ENCODE data around the gene CER1.

The CER1 gene

GRCh38 chr9:14671377-14671776 lies 51.2 kb downstream of the CER1 start (continued):
- TF ChIP-seq ZNF70 (CRISPR knock-in tag; IDR thresholded peaks at IDR 0.05) = no peak
- TF ChIP-seq ZC3H10 (CRISPR knock-in tag; IDR thresholded peaks at IDR 0.05) = no peak

GRCh38 chr9:14670718-14671117 lies 51.8 kb downstream of the CER1 start:
- ATAC-seq = no peak
- TF ChIP-seq ZNF70 (CRISPR knock-in tag; IDR thresholded peaks at IDR 0.05) = no peak
- TF ChIP-seq ISL1 (CRISPR knock-in tag; IDR thresholded peaks at IDR 0.05) = no peak
- no peak for TF ChIP-seq CREB5 (CRISPR knock-in tag; IDR thresholded peaks at IDR 0.05; ENCODE audit: low read depth)
- TF ChIP-seq ZFP3 (CRISPR knock-in tag; IDR thresholded peaks at IDR 0.05) = no peak
- TF ChIP-seq PPARA (CRISPR knock-in tag; IDR thresholded peaks at IDR 0.05; ENCODE audit: borderline replicate concordance) = no peak
- no peak for TF ChIP-seq CSRNP3 (CRISPR knock-in tag; IDR thresholded peaks at IDR 0.05)
- no peak for TF ChIP-seq ESRRG (CRISPR knock-in tag; IDR thresholded peaks at IDR 0.05)
- no peak for TF ChIP-seq TCF4 (CRISPR knock-in tag; IDR thresholded peaks at IDR 0.05; ENCODE audit: borderline replicate concordance)
- TF ChIP-seq OSR1 (CRISPR knock-in tag; IDR thresholded peaks at IDR 0.05) = no peak
- no peak for TF ChIP-seq ZNF8 (CRISPR knock-in tag; IDR thresholded peaks at IDR 0.05)
- TF ChIP-seq PATZ1 (CRISPR knock-in tag; IDR thresholded peaks at IDR 0.05; ENCODE audit: borderline replicate concordance) = no peak
- TF ChIP-seq ARNTL (CRISPR knock-in tag; IDR thresholded peaks at IDR 0.05; ENCODE audit: borderline replicate concordance, low read depth) = no peak
- TF ChIP-seq ZFP30 (CRISPR knock-in tag; IDR thresholded peaks at IDR 0.05) = no peak
